GM18868 (cell line): Measurements from ENCODE around the gene MNT.

Experiments
- ATAC-seq: cut with Tn5 transposase; IDR thresholded peaks from one replicate; pipeline ENCODE4 v1.9.1; 2021; ENCODE audit warnings: mild to moderate bottlenecking, moderate library complexity; ENCODE audit not compliant: unreplicated experiment

MNT gene

GRCh38 chr17:2335726-2336214 lies 65.1 kb downstream of the MNT start:
- no peak for ATAC-seq
